Activated CD4-positive, alpha-beta T cell treated with anti-CD3 and anti-CD28 coated beads, Interleukin-2, Interleukin-6, amounts not matched to agents 100 ng/mL and 50 ng/mL, durations not matched to agents 16 hours and 8 hours (primary cell): Measurements from ENCODE around the gene IKZF3.
"Not testable (repeated sequence)": the region's sequence is repeated elsewhere in the genome, so short reads cannot be mapped to it uniquely, and the experiment has no call there.

Experiments used
- DNase-seq: peaks from one replicate; pipeline ENCODE4 v3.0.0-alpha.2; 2020

IKZF3 gene

DNA sequence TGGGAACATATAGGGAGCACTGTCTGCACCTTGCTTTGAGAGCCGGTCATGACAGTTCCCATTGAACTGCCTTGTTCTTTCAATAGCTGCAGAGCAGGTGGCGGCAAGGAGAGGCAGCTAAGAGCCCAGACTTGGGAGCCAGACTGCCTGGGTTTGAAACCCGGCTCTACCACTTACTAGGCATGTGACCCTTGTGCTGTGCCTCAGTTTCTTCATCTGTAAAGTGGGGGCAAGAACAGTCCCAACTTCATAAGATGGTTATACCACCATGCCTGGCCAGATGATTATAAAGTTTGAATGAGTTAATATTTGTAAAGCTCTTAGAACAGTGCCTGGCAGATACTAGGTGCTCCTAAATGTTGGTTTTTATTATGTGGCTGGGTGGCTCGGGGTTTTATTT lies 149.9 kb downstream of the IKZF3 start:
- DNase-seq = no peak

DNA sequence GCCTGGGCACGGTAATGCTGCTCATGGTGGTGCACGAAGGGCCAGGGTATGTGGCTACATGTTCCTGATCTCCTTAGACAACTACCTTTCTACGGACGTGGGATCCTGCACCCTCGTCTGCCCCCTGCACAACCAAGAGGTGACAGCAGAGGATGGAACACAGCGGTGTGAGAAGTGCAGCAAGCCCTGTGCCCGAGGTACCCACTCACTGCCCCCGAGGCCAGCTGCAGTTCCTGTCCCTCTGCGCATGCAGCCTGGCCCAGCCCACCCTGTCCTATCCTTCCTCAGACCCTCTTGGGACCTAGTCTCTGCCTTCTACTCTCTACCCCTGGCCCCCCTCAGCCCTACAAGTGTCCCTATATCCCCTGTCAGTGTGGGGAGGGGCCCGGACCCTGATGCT lies 152.3 kb downstream of the IKZF3 start:
- DNase-seq = no peak

GRCh38 chr17:39711071-39711470 lies 153.0 kb downstream of the IKZF3 start:
- DNase-seq = not testable (repeated sequence)

DNA sequence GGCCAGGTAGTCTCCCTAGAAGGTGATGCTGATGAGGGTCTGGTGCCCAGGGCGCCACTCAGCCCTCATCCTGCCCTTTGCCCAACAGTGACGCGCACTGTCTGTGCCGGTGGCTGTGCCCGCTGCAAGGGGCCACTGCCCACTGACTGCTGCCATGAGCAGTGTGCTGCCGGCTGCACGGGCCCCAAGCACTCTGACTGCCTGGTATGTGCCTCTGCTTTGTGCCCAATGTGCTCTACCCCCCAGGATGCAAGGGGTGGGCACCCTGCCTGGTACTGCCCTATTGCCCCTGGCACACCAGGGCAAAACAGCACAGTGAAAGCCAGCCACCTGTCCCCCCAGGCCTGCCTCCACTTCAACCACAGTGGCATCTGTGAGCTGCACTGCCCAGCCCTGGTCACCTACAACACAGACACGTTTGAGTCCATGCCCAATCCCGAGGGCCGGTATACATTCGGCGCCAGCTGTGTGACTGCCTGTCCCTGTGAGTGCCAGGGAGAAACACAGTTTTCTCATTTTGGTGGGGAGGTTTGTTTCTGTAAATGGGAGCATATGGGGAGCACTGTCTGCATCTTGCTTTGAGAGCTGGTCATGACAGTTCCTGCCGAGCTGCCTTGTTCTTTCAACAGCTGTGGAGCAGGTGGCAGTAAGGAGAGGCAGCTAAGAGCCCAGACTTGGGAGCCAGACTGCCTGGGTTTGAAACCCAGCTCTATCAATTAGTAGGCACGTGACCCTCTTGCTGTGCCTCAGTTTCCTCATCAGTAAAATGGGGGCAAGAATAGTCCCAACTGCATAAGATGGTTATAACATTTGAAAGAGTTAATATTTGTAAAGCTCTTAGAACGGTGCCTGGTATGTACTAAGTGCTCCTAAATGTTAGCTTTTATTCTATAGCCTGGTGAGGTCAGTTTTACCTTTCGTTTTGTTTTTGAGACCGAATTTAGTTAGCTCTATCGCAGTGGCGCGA lies 153.8 kb downstream of the IKZF3 start:
- no peak for DNase-seq

DNA sequence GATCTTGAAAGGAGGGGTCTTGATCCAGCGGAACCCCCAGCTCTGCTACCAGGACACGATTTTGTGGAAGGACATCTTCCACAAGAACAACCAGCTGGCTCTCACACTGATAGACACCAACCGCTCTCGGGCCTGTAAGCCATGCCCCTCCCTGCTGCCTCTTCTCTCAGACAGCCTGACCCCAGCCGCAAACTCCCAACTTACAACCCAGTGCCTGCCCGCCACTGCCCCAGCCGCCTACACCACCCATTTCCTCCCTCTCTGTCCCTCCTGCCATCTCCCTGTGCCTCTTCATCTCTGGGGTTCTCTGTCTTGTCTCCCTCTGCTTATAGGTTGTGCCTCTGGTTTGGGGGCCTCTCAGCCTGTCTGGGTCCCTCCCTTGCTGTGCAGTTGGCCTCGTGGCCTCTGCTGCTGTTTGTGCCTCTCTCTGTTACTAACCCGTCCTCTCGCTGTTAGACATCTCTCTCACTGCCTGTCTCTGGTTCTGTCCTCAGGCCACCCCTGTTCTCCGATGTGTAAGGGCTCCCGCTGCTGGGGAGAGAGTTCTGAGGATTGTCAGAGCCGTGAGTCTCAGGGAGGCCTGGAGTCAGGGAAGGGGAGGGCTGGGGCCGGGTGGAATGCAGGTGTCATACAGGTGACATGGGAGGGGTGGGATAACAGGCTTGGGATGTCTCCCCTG lies 154.7 kb downstream of the IKZF3 start:
- no peak for DNase-seq
